OCI-LY7 (cell line): ENCODE results near the gene CASP8. TPM values are rescaled to one million over a fixed set of nuclear protein-coding genes. Genes with fewer than 3 reads are reported as not detected.

ENCODE experiments used
- BruUV-seq: library from RNA; stranded (reverse); fragments of 400-500 nt; replicated peaks from 2 replicates; lab custom pipeline; 2021; lab: Mats Ljungman, UMichigan
- CTCF ChIA-PET: fragments of 300-600 bp; sonication (Branson Sonifier 250); formaldehyde crosslinking; loops from one replicate; lab custom pipeline; 2022; ENCODE audit warnings: antibody characterized with exemption; ENCODE audit not compliant: unreplicated experiment; lab: Charles Lee
- POLR2A ChIA-PET: fragments of 300-600 bp; sonication (Branson Sonifier 250); formaldehyde crosslinking; loops from one replicate; lab custom pipeline; 2022; ENCODE audit warnings: antibody characterized with exemption; lab: Charles Lee
- DNase-seq: peaks from one replicate; pipeline ENCODE4 v3.0.0-alpha.2; 2015; ENCODE audit warnings: low spot score
- H2AFZ ChIP-seq: fragments of 200-600 bp; sonication (generic), shearing (Covaris generic); 2 replicates; pipeline ENCODE4 v1.6.1; 2014; ENCODE audit warnings: mild to moderate bottlenecking, antibody characterized with exemption, low read length, moderate library complexity
- H3K27ac ChIP-seq: fragments of 200-600 bp; sonication (generic); 2 replicates; pipeline ENCODE4 v1.5.1; 2014; ENCODE audit warnings: mixed run types, low read depth, mild to moderate bottlenecking, moderate library complexity, low read length, inconsistent platforms; ENCODE audit not compliant: poor library complexity, severe bottlenecking
- H3K36me3 ChIP-seq: fragments of 200-600 bp; sonication (generic); 2 replicates; pipeline ENCODE4 v1.6.1; 2014; ENCODE audit warnings: mild to moderate bottlenecking, antibody characterized with exemption, low read length, moderate library complexity, mixed read lengths; ENCODE audit not compliant: insufficient read depth
- H3K4me1 ChIP-seq: fragments of 200-600 bp; sonication (generic); 2 replicates; pipeline ENCODE4 v1.5.1; 2014; ENCODE audit warnings: mild to moderate bottlenecking, low read length; ENCODE audit not compliant: insufficient read depth, poor library complexity, severe bottlenecking
- H3K4me2 ChIP-seq: fragments of 200-600 bp; sonication (generic); 2 replicates; pipeline ENCODE4 v1.6.1; 2014; ENCODE audit warnings: mild to moderate bottlenecking, low read length
- H3K4me3 ChIP-seq: fragments of 200-600 bp; sonication (generic); 2 replicates; pipeline ENCODE4 v1.5.1; 2014; ENCODE audit warnings: mild to moderate bottlenecking, low read depth, low read length; ENCODE audit not compliant: poor library complexity, severe bottlenecking
- H3K79me2 ChIP-seq: fragments of 200-600 bp; sonication (generic); 2 replicates; pipeline ENCODE4 v1.6.1; 2016; ENCODE audit warnings: low read depth, mild to moderate bottlenecking, low read length, moderate library complexity, mixed read lengths; ENCODE audit not compliant: insufficient read depth
- H3K9me2 ChIP-seq: fragments of 200-600 bp; sonication (generic); 2 replicates; pipeline ENCODE4 v1.6.1; 2016; ENCODE audit warnings: mild to moderate bottlenecking, low read length, mixed read lengths; ENCODE audit not compliant: insufficient read depth
- H3K9me3 ChIP-seq: fragments of 200-600 bp; sonication (generic); 2 replicates; pipeline ENCODE4 v1.6.1; 2014; ENCODE audit warnings: mild to moderate bottlenecking, mixed run types, low read length, mixed read lengths
- H4K20me1 ChIP-seq: fragments of 200-600 bp; sonication (generic); 2 replicates; pipeline ENCODE4 v1.6.1; 2014; ENCODE audit warnings: mild to moderate bottlenecking, antibody characterized with exemption, low read length, moderate library complexity, mixed read lengths; ENCODE audit not compliant: insufficient read depth
- EZH2phosphoT487 ChIP-seq: fragments of 200-600 bp; sonication (generic); IDR thresholded peaks from 2 replicates; pipeline ENCODE4 v1.6.1; 2018; ENCODE audit warnings: low read depth, borderline replicate concordance, mild to moderate bottlenecking, mixed run types, antibody characterized with exemption, low read length, moderate library complexity, mixed read lengths
- intact Hi-C: fragments of 100-400 bp; cut with micrococcal nuclease; formaldehyde crosslinking; loops from one replicate; pipeline ENCODE4 v1.10.0; 2022; ENCODE audit not compliant: unreplicated experiment
- total RNA-seq, 2 experiments: library from RNA; depleted of rRNA in 1 of 2; stranded (reverse); fragments of >200 nt in 1 of 2; shearing (Covaris generic) in 1 of 2; gene quantifications; 2 replicates each; pipeline ENCODE4 v1.2.3, GENCODE V29; 2014 to 2022
- TF ChIP-seq, protein P1 (sequence below): fragments of 200-600 bp; sonication (generic); conservative IDR thresholded peaks from 2 replicates; pipeline ENCODE4 v1.5.1; 2014; ENCODE audit warnings: mild to moderate bottlenecking, antibody characterized with exemption, low read length, moderate library complexity, mixed read lengths

CASP8 gene
- total RNA-seq, 2 experiments from 2014 or later = 32.4 to 34.7 TPM

DNA sequence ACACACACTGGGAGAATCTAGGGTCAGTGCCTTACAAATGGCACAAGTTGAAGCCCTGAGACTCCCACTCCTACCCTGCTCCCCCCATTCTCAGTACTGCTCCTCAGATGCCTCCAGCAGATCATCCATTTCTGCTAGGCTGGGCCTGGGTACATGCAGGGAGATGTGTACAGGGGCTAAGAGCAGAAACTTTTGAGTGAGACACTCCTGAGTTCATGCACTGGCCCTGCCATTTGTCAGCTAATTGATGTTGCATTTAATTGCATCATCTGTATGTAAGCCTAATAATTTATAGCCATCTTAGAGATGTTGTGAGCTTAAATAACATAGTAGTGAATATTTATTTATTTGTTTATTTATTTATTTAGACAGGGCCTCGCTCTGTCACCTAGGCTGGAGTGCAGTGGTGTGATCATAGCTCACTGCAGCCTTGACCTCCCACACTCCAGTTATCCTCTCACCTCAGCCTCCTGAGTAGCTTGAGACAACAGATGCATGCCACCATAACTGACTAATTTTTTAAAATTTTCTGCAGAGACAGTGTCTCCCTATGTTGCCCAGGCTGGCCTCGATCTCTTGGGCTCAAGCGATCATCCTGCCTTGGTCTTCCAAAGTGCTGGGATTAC is 4.8 kb upstream of the CASP8 start:
- H3K9me3 ChIP-seq = no peaks in the 10 kb centered on the region
- H4K20me1 ChIP-seq = no peaks in the 10 kb centered on the region
- no peak overlapping the region for H3K27ac ChIP-seq
- H3K9me2 ChIP-seq = no peaks in the 10 kb centered on the region
- peaks cover 18% of the 10 kb centered on the region; the same call in 1 of the 2 replicates for H3K79me2 ChIP-seq
- H3K36me3 ChIP-seq = peaks cover 9% of the 10 kb centered on the region
- H2AFZ ChIP-seq = no peak overlapping the region
- no peak overlapping the region for H3K4me2 ChIP-seq
- DNase-seq = no peak
- POLR2A ChIA-PET = interaction anchor here (0.9 to 1.8 kb wide), 3 partner anchors 14 to 101 kb away, joined by 3 to 8 read pairs (median 5); no protein-coding TSS in a partner anchor
- intact Hi-C loops = no loop called here
- no TSS peak for BruUV-seq
- no peak overlapping the region for H3K4me3 ChIP-seq
- CTCF ChIA-PET = interaction anchor here (0.8 kb wide), 1 partner anchor 23 kb away, joined by 3 read pairs; no protein-coding TSS in a partner anchor
- peaks cover 31% of the 10 kb centered on the region for H3K4me1 ChIP-seq
- TF ChIP-seq, protein P1, sequence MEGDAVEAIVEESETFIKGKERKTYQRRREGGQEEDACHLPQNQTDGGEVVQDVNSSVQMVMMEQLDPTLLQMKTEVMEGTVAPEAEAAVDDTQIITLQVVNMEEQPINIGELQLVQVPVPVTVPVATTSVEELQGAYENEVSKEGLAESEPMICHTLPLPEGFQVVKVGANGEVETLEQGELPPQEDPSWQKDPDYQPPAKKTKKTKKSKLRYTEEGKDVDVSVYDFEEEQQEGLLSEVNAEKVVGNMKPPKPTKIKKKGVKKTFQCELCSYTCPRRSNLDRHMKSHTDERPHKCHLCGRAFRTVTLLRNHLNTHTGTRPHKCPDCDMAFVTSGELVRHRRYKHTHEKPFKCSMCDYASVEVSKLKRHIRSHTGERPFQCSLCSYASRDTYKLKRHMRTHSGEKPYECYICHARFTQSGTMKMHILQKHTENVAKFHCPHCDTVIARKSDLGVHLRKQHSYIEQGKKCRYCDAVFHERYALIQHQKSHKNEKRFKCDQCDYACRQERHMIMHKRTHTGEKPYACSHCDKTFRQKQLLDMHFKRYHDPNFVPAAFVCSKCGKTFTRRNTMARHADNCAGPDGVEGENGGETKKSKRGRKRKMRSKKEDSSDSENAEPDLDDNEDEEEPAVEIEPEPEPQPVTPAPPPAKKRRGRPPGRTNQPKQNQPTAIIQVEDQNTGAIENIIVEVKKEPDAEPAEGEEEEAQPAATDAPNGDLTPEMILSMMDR = no peak
- TF ChIP-seq EZH2phosphoT487 = no peak

DNA sequence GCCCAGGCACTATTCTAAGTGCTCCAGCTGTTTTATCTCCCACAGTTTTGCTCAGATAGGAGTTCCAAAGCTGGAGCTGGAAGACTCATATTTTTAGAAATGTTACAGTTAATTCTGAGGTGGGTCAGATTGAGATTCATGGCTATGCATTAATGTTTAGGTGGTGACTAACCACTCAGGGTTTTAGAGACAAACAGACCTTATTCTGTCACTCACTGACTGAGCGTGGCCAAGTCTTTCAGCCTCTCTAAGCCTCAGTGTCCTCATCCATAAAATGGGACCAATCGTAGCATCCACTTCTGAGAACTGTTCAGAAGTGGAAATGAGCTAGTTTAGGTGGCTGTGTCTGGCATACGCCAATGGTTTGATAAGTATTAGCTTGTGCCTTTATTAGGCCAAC is 4.3 kb upstream of the CASP8 start:
- TF ChIP-seq EZH2phosphoT487 = no peak
- TF ChIP-seq, protein P1 = no peak
- ChIA-PET CTCF (interaction anchor here (0.8 kb wide), 1 partner anchor 24 kb away, joined by 3 read pairs; no protein-coding TSS in a partner anchor), POLR2A (interaction anchor here (0.9 to 1.8 kb wide), 3 partner anchors 13 to 101 kb away, joined by 3 to 8 read pairs (median 5); no protein-coding TSS in a partner anchor)
- Histone ChIP-seq H2AFZ (no peak overlapping the region), H4K20me1 (no peaks in the 10 kb centered on the region), H3K4me2 (no peak overlapping the region), H3K4me1 (peaks cover 31% of the 10 kb centered on the region), H3K4me3 (no peak overlapping the region), H3K36me3 (0 out of 2 replicates have a peak, but pooled peaks cover 5% of the 10 kb centered on the region), H3K9me3 (no peaks in the 10 kb centered on the region), H3K27ac (no peak overlapping the region), H3K9me2 (no peaks in the 10 kb centered on the region), H3K79me2 (peaks cover 24% of the 10 kb centered on the region)
- intact Hi-C loops = no loop called here
- DNase-seq = no peak
- no TSS peak for BruUV-seq
